ENCODE measurements around the gene NAA16. TPM values are rescaled to one million over a fixed set of nuclear protein-coding genes. Genes with fewer than 3 reads are reported as not detected.

NAA16 gene
- polyA plus RNA-seq, 1 donor from 2014 or later: 57.0 TPM

DNA sequence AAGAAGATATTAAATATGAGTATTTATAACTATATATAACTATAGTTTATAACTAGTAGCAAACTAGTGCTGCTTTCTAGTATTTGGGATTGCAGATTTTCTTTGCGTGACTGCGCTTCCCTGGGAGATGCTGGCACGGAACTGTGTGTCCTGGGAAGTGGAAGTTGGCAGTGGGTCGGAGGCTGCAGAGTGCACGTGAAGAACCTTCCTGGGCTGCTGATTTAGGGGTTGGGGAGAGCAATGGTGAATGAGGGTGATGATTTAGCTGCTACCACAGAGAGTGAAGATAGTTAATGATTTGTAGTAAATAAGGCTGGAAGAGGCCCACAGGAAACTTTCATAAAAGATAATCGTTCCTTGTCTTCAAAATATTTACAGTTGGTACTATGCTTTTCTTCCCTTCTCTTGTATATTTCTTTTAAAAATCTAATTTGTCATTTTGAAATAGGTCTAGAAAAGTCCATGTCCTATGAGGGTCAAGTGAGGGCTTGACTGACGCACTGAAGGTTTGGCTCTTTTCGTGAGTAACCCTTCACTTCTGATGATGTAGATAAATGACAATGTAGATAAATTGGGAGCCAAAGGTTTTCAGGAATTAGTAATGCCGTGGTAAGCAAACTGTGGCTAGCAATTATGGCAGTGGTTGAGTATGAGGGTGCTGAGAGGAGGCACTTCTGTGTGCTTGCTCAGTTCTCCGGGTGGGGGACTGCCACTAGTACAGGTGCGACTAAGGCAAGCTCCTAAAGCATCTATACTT, 3.0 kb upstream of the NAA16 start:
- H3K9ac ChIP-seq (ENCODE audit: low read length): no peak overlapping the region
- no peaks in the 10 kb centered on the region for H3F3A ChIP-seq (ENCODE audit: insufficient read depth, low read length, poor library complexity, severe bottlenecking)
- peaks cover under 1% of the 10 kb centered on the region for H4K20me1 ChIP-seq (ENCODE audit: insufficient read depth)
- H3K79me2 ChIP-seq (replicated peaks; ENCODE audit: insufficient read depth, low read length): peaks cover 15% of the 10 kb centered on the region
- TF ChIP-seq REST (IDR thresholded peaks at IDR 0.05; ENCODE audit: borderline replicate concordance): no peak
- TF ChIP-seq EZH2 (IDR thresholded peaks at IDR 0.05; ENCODE audit: borderline replicate concordance, insufficient read depth, low read length, poor library complexity, severe bottlenecking): no peak
- TF ChIP-seq RAD21 (conservative IDR thresholded peaks at IDR 0.05): no peak
- TF ChIP-seq EP300 (conservative IDR thresholded peaks at IDR 0.05; ENCODE audit: poor library complexity, severe bottlenecking): no peak
- TF ChIP-seq SMC3 (conservative IDR thresholded peaks at IDR 0.05; ENCODE audit: poor library complexity): no peak
- no peak for TF ChIP-seq TAF1 (IDR thresholded peaks at IDR 0.05; ENCODE audit: low read depth)
- TF ChIP-seq CTCF (IDR thresholded peaks at IDR 0.05; ENCODE audit: poor library complexity, severe bottlenecking): no peak
- no peak for TF ChIP-seq POLR2AphosphoS5 (IDR thresholded peaks at IDR 0.05)
- no peak for TF ChIP-seq MXI1 (conservative IDR thresholded peaks at IDR 0.05; ENCODE audit: poor library complexity, severe bottlenecking)
- no peak overlapping the region for H2AFZ ChIP-seq (ENCODE audit: low read depth, low read length)
- no peaks in the 10 kb centered on the region for H3K27me3 ChIP-seq (ENCODE audit: insufficient read depth, low read depth, low read length)
- no peak overlapping the region for H3K4me3 ChIP-seq (ENCODE audit: low read length)
- H3K9me2 ChIP-seq (ENCODE audit: insufficient read depth, low read length): no peaks in the 10 kb centered on the region
- no peak overlapping the region for H3K27ac ChIP-seq (ENCODE audit: low read length)
- no peaks in the 10 kb centered on the region for H3K36me3 ChIP-seq (ENCODE audit: insufficient read depth, low read length)
- no peaks in the 10 kb centered on the region for H3K9me3 ChIP-seq (ENCODE audit: low read length)
- H3K4me2 ChIP-seq (ENCODE audit: low read length): no peak overlapping the region

- no peaks in the 10 kb centered on the region for H3K9me2 ChIP-seq (ENCODE audit: insufficient read depth, low read length)
- peak overlapping the region; percentile 94 for H3K4me2 ChIP-seq (ENCODE audit: low read length)
- no peaks in the 10 kb centered on the region for H3K36me3 ChIP-seq (ENCODE audit: insufficient read depth, low read length)
- H4K20me1 ChIP-seq (ENCODE audit: insufficient read depth): peaks cover 5% of the 10 kb centered on the region
- no peaks in the 10 kb centered on the region for H3K9me3 ChIP-seq (ENCODE audit: low read length)
- peak overlapping the region; percentile 93 for H3K9ac ChIP-seq (ENCODE audit: low read length)
- H3F3A ChIP-seq (ENCODE audit: insufficient read depth, low read length, poor library complexity, severe bottlenecking): no peaks in the 10 kb centered on the region
- peaks cover 49% of the 10 kb centered on the region for H3K79me2 ChIP-seq (replicated peaks; ENCODE audit: insufficient read depth, low read length)
- H3K27ac ChIP-seq (ENCODE audit: low read length): peak overlapping the region; percentile 83
- H3K27me3 ChIP-seq (ENCODE audit: insufficient read depth, low read depth, low read length): no peaks in the 10 kb centered on the region
- TF ChIP-seq MXI1 (conservative IDR thresholded peaks at IDR 0.05; ENCODE audit: poor library complexity, severe bottlenecking) (peak; percentile 59), CTCF (IDR thresholded peaks at IDR 0.05; ENCODE audit: poor library complexity, severe bottlenecking) (no peak)
- H3K4me3 ChIP-seq (ENCODE audit: low read length): peak overlapping the region; percentile 95
- H2AFZ ChIP-seq (ENCODE audit: low read depth, low read length): peak overlapping the region; percentile 92
These were observed 524 bp downstream of the NAA16 start for GRCh38 chr13:41311406-41312175.
